Loucy (cell line): ENCODE measurements around the gene SIGLEC12.

Source experiments
- H2AFZ ChIP-seq: fragments of 200-600 bp; sonication (generic); 2 replicates; pipeline ENCODE4 v1.6.0; 2016; ENCODE audit warnings: antibody characterized with exemption, mild to moderate bottlenecking, low read length, moderate library complexity
- H3F3A ChIP-seq: fragments of 200-600 bp; 2 replicates; pipeline ENCODE4 v1.6.0; 2016; ENCODE audit warnings: antibody characterized with exemption, low read depth, mild to moderate bottlenecking
- H3K27me3 ChIP-seq: fragments of 200-600 bp; sonication (generic); 2 replicates; pipeline ENCODE4 v1.6.1; 2014; ENCODE audit warnings: low read length, mild to moderate bottlenecking; ENCODE audit not compliant: insufficient read depth, poor library complexity, severe bottlenecking
- H3K36me3 ChIP-seq: fragments of 200-600 bp; sonication (generic); 2 replicates; pipeline ENCODE4 v1.6.1; 2016; ENCODE audit warnings: low read length; ENCODE audit not compliant: insufficient read depth
- H3K4me1 ChIP-seq: fragments of 200-600 bp; sonication (generic); 2 replicates; pipeline ENCODE4 v1.5.1; 2014; ENCODE audit warnings: low read length, mild to moderate bottlenecking; ENCODE audit not compliant: insufficient read depth, poor library complexity, severe bottlenecking
- H3K4me2 ChIP-seq: fragments of 200-600 bp; sonication (generic); 2 replicates; pipeline ENCODE4 v1.6.0; 2014; ENCODE audit warnings: antibody characterized with exemption, low read length, low read depth, mild to moderate bottlenecking; ENCODE audit not compliant: poor library complexity, severe bottlenecking
- H3K4me3 ChIP-seq: fragments of 200-600 bp; sonication (generic); 2 replicates; pipeline ENCODE4 v1.5.1; 2014; ENCODE audit warnings: low read length, mild to moderate bottlenecking, mixed read lengths; ENCODE audit not compliant: poor library complexity, severe bottlenecking
- H3K79me2 ChIP-seq: fragments of 200-600 bp; sonication (generic); 2 replicates; pipeline ENCODE4 v1.6.1; 2014; ENCODE audit warnings: low read length; ENCODE audit not compliant: insufficient read depth
- H3K9ac ChIP-seq: fragments of 200-600 bp; sonication (generic); 2 replicates; pipeline ENCODE4 v1.6.0; 2014; ENCODE audit warnings: mild to moderate bottlenecking, low read depth, low read length, moderate library complexity; ENCODE audit not compliant: poor library complexity, severe bottlenecking
- H3K9me2 ChIP-seq: fragments of 200-600 bp; sonication (generic); replicated peaks from 2 replicates; pipeline ENCODE4 v1.6.1; 2016; ENCODE audit warnings: low read depth, low read length, mixed read lengths
- H3K9me3 ChIP-seq: fragments of 200-600 bp; sonication (generic); 2 replicates; pipeline ENCODE4 v1.6.1; 2014; ENCODE audit warnings: mild to moderate bottlenecking, antibody characterized with exemption, low read length, low read depth; ENCODE audit not compliant: insufficient read depth
- H4K20me1 ChIP-seq: fragments of 200-600 bp; sonication (generic); 2 replicates; pipeline ENCODE4 v1.6.0; 2014; ENCODE audit warnings: antibody characterized with exemption, low read length, mild to moderate bottlenecking; ENCODE audit not compliant: insufficient read depth, poor library complexity, severe bottlenecking
- CTCF ChIP-seq: fragments of 200-600 bp; sonication (generic); conservative IDR thresholded peaks from 2 replicates; pipeline ENCODE4 v1.5.1; 2014; ENCODE audit warnings: mild to moderate bottlenecking, antibody characterized with exemption, low read length
- EZH2phosphoT487 ChIP-seq: fragments of 200-600 bp; IDR thresholded peaks from 2 replicates; pipeline ENCODE4 v1.6.1; 2018; ENCODE audit warnings: antibody characterized with exemption, mild to moderate bottlenecking, moderate library complexity, borderline replicate concordance

SIGLEC12 gene

DNA sequence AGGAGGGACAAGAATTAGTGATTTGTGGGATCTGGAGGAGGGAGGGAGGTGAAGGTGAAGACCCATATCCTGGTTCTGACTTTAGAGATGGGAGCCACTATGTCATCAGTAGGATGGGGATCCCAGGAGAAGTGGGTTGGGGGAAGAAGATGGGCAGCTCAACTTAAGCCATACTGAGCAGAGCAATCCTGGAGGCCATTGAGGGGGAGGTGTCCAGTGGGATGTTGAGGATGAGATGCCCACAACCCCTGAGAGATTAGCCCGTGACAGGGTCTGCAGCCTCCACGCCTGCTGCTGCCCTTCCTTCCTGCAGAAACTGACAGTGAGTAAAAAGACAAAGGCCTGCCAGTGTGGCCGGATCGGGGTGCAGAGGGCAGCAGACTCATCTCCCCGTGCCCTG, 41.1 kb upstream of the SIGLEC12 start:
- H3K79me2 ChIP-seq, result no peaks in the 10 kb centered on the region
- no peaks in the 10 kb centered on the region for H3K9me3 ChIP-seq
- no peaks in the 10 kb centered on the region for H3K27me3 ChIP-seq
- no peak overlapping the region for H2AFZ ChIP-seq
- H3K4me3 ChIP-seq, result no peak overlapping the region
- peaks cover 12% of the 10 kb centered on the region for H3F3A ChIP-seq
- H3K4me2 ChIP-seq, result no peak overlapping the region
- no peaks in the 10 kb centered on the region for H3K9me2 ChIP-seq
- H3K4me1 ChIP-seq, result peaks cover 29% of the 10 kb centered on the region
- TF ChIP-seq EZH2phosphoT487, result no peak
- no peak for TF ChIP-seq CTCF
- no peak overlapping the region for H3K9ac ChIP-seq
- no peaks in the 10 kb centered on the region for H4K20me1 ChIP-seq
- no peaks in the 10 kb centered on the region for H3K36me3 ChIP-seq

DNA sequence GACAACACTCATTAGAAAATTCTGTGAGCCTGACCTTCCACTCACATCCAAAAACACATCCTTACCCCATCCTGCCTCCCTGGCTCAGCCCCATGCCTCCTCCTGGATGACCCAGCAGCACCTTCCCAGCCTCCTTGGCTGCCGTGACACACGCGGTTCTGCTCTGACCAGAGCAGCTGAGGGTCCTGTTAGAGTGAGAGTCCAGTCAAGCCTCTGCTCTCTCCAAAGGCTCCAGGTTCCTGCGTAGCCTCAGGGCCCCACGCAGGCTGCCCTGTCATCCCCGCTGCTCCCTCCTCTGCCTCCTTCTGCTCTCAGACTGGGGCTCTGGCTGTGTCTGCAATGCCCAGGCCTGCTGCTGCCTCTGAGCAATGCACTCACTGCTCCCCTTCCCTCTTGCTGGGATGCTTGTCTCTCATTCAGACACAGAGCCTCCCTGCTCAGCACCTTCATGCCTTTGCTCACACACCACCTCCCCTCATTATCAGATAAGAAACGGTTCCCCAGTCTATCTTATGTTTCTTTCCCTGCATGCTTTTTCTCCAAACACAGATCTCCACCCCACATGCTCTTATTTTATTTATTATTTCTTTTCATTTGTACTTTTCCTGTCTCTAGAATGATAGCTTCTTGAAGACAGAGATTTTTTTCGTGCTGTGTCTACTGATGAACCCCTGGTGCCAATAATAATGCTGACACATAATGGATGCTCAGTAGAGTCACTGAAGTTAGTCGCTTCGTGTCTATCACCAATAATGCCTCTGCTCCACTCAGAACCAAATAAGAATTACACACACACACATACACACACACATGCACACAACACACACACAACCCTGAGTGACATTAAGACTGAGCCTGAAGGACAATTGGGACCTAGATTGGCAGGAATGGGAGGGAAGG, 40.1 kb upstream of the SIGLEC12 start:
- Histone ChIP-seq H2AFZ (no peak overlapping the region), H3F3A (peaks cover 5% of the 10 kb centered on the region), H3K4me2 (no peak overlapping the region), H3K9ac (no peak overlapping the region), H4K20me1 (no peaks in the 10 kb centered on the region), H3K27me3 (no peaks in the 10 kb centered on the region), H3K4me1 (peaks cover 21% of the 10 kb centered on the region), H3K9me2 (no peaks in the 10 kb centered on the region), H3K36me3 (no peaks in the 10 kb centered on the region), H3K79me2 (no peaks in the 10 kb centered on the region), H3K9me3 (no peaks in the 10 kb centered on the region), H3K4me3 (no peak overlapping the region)
- TF ChIP-seq EZH2phosphoT487 (no peak), CTCF (no peak)

DNA sequence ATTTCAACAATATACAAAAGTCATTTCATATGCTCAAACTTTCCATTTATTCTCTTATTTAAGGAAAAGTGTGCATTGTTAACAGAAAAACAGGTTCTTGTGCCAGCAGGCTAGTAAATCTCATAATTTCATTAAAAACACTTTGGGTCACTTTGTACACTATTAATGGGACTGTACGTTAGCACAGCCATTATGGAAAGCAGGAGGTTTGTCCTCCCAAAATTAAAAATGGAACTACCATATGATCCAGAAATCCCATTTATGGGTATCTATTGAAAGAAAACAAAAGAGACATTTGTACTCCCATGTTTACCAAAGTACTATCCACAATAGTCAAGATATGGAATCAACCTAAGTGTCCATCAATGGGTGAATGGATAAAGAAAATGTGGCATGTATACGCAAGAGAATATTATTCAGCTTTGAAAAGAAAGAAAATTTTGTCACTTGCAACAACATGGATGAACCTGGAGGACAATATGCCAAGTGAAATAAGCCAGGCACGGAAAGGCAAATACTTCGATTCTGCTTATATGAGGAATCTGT, 38.3 kb upstream of the SIGLEC12 start:
- Histone ChIP-seq H3F3A (no peaks in the 10 kb centered on the region), H3K9me3 (no peaks in the 10 kb centered on the region), H3K27me3 (no peaks in the 10 kb centered on the region), H3K9me2 (no peaks in the 10 kb centered on the region), H3K9ac (no peak overlapping the region), H3K4me2 (no peak overlapping the region), H3K4me1 (peaks cover 7% of the 10 kb centered on the region), H4K20me1 (no peaks in the 10 kb centered on the region), H3K4me3 (no peak overlapping the region), H3K36me3 (no peaks in the 10 kb centered on the region), H2AFZ (no peak overlapping the region), H3K79me2 (no peaks in the 10 kb centered on the region)
- TF ChIP-seq CTCF, result no peak
- TF ChIP-seq EZH2phosphoT487, result no peak
